Measurements from ENCODE around the gene TCF7L1. TPM values are rescaled to one million over a fixed set of nuclear protein-coding genes. Genes with fewer than 3 reads are reported as not detected.

The TCF7L1 gene
- polyA plus RNA-seq, 1 donor (not counting 4 experiments of a cell fraction or from before 2014, with no cell fraction given), result 1.0 TPM

- Histone ChIP-seq H2AFZ (ENCODE audit: control insufficient read depth, low read length) (no peak overlapping the region), H3K9ac (ENCODE audit: control insufficient read depth, extremely low read depth, insufficient read depth, low read length) (no peak overlapping the region), H3K36me3 (ENCODE audit: control insufficient read depth in 2 of 2, extremely low read depth in 1 of 2, insufficient read depth in 2 of 2, low read length in 2 of 2) (no peaks in the 10 kb centered on the region), H3K27me3 (ENCODE audit: control insufficient read depth, extremely low read depth, insufficient read depth, low read length) (no peaks in the 10 kb centered on the region), H3K79me2 (ENCODE audit: control insufficient read depth, insufficient read depth, low read length) (no peaks in the 10 kb centered on the region), H4K20me1 (ENCODE audit: control insufficient read depth, extremely low read depth, insufficient read depth, low read length) (no peaks in the 10 kb centered on the region), H3K4me3 (ENCODE audit: control insufficient read depth in 2 of 3, extremely low read depth in 1 of 3, insufficient read depth in 2 of 3, low read depth in 1 of 3, low read length in 3 of 3) (no peak overlapping the region), H3K9me1 (ENCODE audit: control insufficient read depth, extremely low read depth, insufficient read depth, low read length) (no peaks in the 10 kb centered on the region), H3K4me2 (ENCODE audit: control insufficient read depth, extremely low read depth, insufficient read depth, low read depth, low read length) (no peak overlapping the region), H3K9me3 (ENCODE audit: control insufficient read depth, low read depth, low read length) (no peaks in the 10 kb centered on the region), H3K4me1 (ENCODE audit: control insufficient read depth, extremely low read depth, insufficient read depth, low read length) (no peaks in the 10 kb centered on the region), H3K27ac (ENCODE audit: control insufficient read depth, insufficient read depth, low read length) (no peak overlapping the region)
- TF ChIP-seq, protein P1, sequence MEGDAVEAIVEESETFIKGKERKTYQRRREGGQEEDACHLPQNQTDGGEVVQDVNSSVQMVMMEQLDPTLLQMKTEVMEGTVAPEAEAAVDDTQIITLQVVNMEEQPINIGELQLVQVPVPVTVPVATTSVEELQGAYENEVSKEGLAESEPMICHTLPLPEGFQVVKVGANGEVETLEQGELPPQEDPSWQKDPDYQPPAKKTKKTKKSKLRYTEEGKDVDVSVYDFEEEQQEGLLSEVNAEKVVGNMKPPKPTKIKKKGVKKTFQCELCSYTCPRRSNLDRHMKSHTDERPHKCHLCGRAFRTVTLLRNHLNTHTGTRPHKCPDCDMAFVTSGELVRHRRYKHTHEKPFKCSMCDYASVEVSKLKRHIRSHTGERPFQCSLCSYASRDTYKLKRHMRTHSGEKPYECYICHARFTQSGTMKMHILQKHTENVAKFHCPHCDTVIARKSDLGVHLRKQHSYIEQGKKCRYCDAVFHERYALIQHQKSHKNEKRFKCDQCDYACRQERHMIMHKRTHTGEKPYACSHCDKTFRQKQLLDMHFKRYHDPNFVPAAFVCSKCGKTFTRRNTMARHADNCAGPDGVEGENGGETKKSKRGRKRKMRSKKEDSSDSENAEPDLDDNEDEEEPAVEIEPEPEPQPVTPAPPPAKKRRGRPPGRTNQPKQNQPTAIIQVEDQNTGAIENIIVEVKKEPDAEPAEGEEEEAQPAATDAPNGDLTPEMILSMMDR (optimal IDR thresholded peaks at IDR 0.05 in 1 of 3, IDR thresholded peaks at IDR 0.05 in 1 of 3, conservative IDR thresholded peaks at IDR 0.05 in 1 of 3; ENCODE audit: extremely low read depth in 1 of 3, insufficient read depth in 2 of 3, low read length in 3 of 3), result no peak
- TF ChIP-seq EZH2 (IDR thresholded peaks at IDR 0.05; ENCODE audit: low read length), result no peak
- dilution Hi-C loops (cut with MboI; ENCODE audit: extremely low pct_ligation_motif_present, low sequenced_read_pairs), result no loop called here
- no peak for DNase-seq (ENCODE audit: low read depth, low spot score)
- FAIRE-seq, result no peak
These were observed 44.0 kb downstream of the TCF7L1 start for GRCh38 chr2:85177031-85177824.

DNA sequence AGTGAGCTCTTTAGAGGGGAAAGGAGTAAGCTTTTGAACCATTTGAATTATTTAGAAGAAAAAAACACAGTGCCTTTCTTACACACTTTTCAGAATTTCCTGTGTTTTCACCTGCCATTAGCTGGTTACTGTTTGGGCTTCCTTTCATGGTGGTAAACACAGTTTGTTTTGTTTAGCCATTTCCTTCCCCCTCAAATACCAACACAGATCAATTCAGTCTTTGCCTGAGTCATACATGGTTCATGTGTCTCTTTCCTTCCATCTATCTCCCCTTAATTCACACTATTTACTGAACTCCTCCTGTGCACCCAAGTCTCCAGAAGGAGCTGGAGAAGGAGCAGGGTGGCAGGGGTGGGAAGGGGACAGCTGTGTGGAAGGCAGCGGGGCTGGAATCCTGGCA, 45.0 kb downstream of the TCF7L1 start:
- dilution Hi-C loops (cut with MboI; ENCODE audit: extremely low pct_ligation_motif_present, low sequenced_read_pairs), result no loop called here
- Histone ChIP-seq H3K36me3 (ENCODE audit: control insufficient read depth in 2 of 2, extremely low read depth in 1 of 2, insufficient read depth in 2 of 2, low read length in 2 of 2) (no peaks in the 10 kb centered on the region), H3K9me1 (ENCODE audit: control insufficient read depth, extremely low read depth, insufficient read depth, low read length) (no peaks in the 10 kb centered on the region), H4K20me1 (ENCODE audit: control insufficient read depth, extremely low read depth, insufficient read depth, low read length) (no peaks in the 10 kb centered on the region), H3K4me3 (ENCODE audit: control insufficient read depth in 2 of 3, extremely low read depth in 1 of 3, insufficient read depth in 2 of 3, low read depth in 1 of 3, low read length in 3 of 3) (no peak overlapping the region), H3K27me3 (ENCODE audit: control insufficient read depth, extremely low read depth, insufficient read depth, low read length) (no peaks in the 10 kb centered on the region), H2AFZ (ENCODE audit: control insufficient read depth, low read length) (no peak overlapping the region), H3K4me1 (ENCODE audit: control insufficient read depth, extremely low read depth, insufficient read depth, low read length) (no peaks in the 10 kb centered on the region), H3K9ac (ENCODE audit: control insufficient read depth, extremely low read depth, insufficient read depth, low read length) (no peak overlapping the region), H3K9me3 (ENCODE audit: control insufficient read depth, low read depth, low read length) (no peaks in the 10 kb centered on the region), H3K27ac (ENCODE audit: control insufficient read depth, insufficient read depth, low read length) (no peak overlapping the region), H3K4me2 (ENCODE audit: control insufficient read depth, extremely low read depth, insufficient read depth, low read depth, low read length) (no peak overlapping the region), H3K79me2 (ENCODE audit: control insufficient read depth, insufficient read depth, low read length) (no peaks in the 10 kb centered on the region)
- FAIRE-seq (no peak), DNase-seq (ENCODE audit: low read depth, low spot score) (no peak)
- TF ChIP-seq EZH2 (IDR thresholded peaks at IDR 0.05; ENCODE audit: low read length), result no peak
- TF ChIP-seq, protein P1 (optimal IDR thresholded peaks at IDR 0.05 in 1 of 3, IDR thresholded peaks at IDR 0.05 in 1 of 3, conservative IDR thresholded peaks at IDR 0.05 in 1 of 3; ENCODE audit: extremely low read depth in 1 of 3, insufficient read depth in 2 of 3, low read length in 3 of 3), result no peak

All from keratinocyte (primary cell).